ENCODE results near the gene RPL36.

RPL36 gene

GRCh38 chr19:5696196-5697021, 6.3 kb downstream of the RPL36 start:
- Histone ChIP-seq H3K27ac (ENCODE audit: low read length) (no peak overlapping the region), H2AFZ (ENCODE audit: low read depth, low read length) (no peak overlapping the region), H4K20me1 (ENCODE audit: insufficient read depth, low read length) (peaks cover 83% of the 10 kb centered on the region), H3K79me2 (ENCODE audit: insufficient read depth, low read length) (peaks cover 64% of the 10 kb centered on the region), H3K36me3 (ENCODE audit: insufficient read depth, low read length) (peaks cover 87% of the 10 kb centered on the region), H3K4me1 (ENCODE audit: insufficient read depth, low read length) (peaks cover 25% of the 10 kb centered on the region), H3K9ac (ENCODE audit: low read depth, low read length) (no peak overlapping the region), H3K4me2 (ENCODE audit: insufficient read depth, low read length) (no peak overlapping the region), H3K4me3 (ENCODE audit: low read depth in 1 of 2, low read length in 2 of 2) (no peak overlapping the region), H3K27me3 (ENCODE audit: insufficient read depth, low read length, poor library complexity) (no peaks in the 10 kb centered on the region), H3K9me3 (ENCODE audit: insufficient read depth, low read length, severe bottlenecking) (no peaks in the 10 kb centered on the region)
- DNase-seq (no peak), ATAC-seq (ENCODE audit: insufficient read depth, low read depth) (no peak)
- TF ChIP-seq CTCF (IDR thresholded peaks at IDR 0.05; ENCODE audit: borderline replicate concordance, extremely low read depth, low read length, poor library complexity, severe bottlenecking), result no peak
- TF ChIP-seq EZH2 (IDR thresholded peaks at IDR 0.05; ENCODE audit: borderline replicate concordance, low read depth, low read length, severe bottlenecking), result no peak

- TF ChIP-seq EZH2 (IDR thresholded peaks at IDR 0.05; ENCODE audit: borderline replicate concordance, low read depth, low read length, severe bottlenecking) (no peak), CTCF (IDR thresholded peaks at IDR 0.05; ENCODE audit: borderline replicate concordance, extremely low read depth, low read length, poor library complexity, severe bottlenecking) (no peak)
- Histone ChIP-seq H3K79me2 (ENCODE audit: insufficient read depth, low read length) (peaks cover 55% of the 10 kb centered on the region), H2AFZ (ENCODE audit: low read depth, low read length) (no peak overlapping the region), H3K27ac (ENCODE audit: low read length) (no peak overlapping the region), H3K27me3 (ENCODE audit: insufficient read depth, low read length, poor library complexity) (no peaks in the 10 kb centered on the region), H3K4me1 (ENCODE audit: insufficient read depth, low read length) (peaks cover 17% of the 10 kb centered on the region), H3K9me3 (ENCODE audit: insufficient read depth, low read length, severe bottlenecking) (no peaks in the 10 kb centered on the region), H3K4me3 (ENCODE audit: low read depth in 1 of 2, low read length in 2 of 2) (no peak overlapping the region), H4K20me1 (ENCODE audit: insufficient read depth, low read length) (peaks cover 74% of the 10 kb centered on the region), H3K36me3 (ENCODE audit: insufficient read depth, low read length) (peaks cover 78% of the 10 kb centered on the region), H3K9ac (ENCODE audit: low read depth, low read length) (no peak overlapping the region), H3K4me2 (ENCODE audit: insufficient read depth, low read length) (no peak overlapping the region)
- no peak for DNase-seq
- peak; percentile 19 for ATAC-seq (ENCODE audit: insufficient read depth, low read depth)
Observed at GRCh38 chr19:5697022-5697889, 7.2 kb downstream of the RPL36 start.

GRCh38 chr19:5697890-5698634, 8.0 kb downstream of the RPL36 start:
- peaks cover 9% of the 10 kb centered on the region for H3K4me1 ChIP-seq (ENCODE audit: insufficient read depth, low read length)
- no peak overlapping the region for H3K9ac ChIP-seq (ENCODE audit: low read depth, low read length)
- H3K4me2 ChIP-seq (ENCODE audit: insufficient read depth, low read length), result no peak overlapping the region
- TF ChIP-seq CTCF (IDR thresholded peaks at IDR 0.05; ENCODE audit: borderline replicate concordance, extremely low read depth, low read length, poor library complexity, severe bottlenecking) (no peak), EZH2 (IDR thresholded peaks at IDR 0.05; ENCODE audit: borderline replicate concordance, low read depth, low read length, severe bottlenecking) (no peak)
- H3K9me3 ChIP-seq (ENCODE audit: insufficient read depth, low read length, severe bottlenecking), result no peaks in the 10 kb centered on the region
- peaks cover 66% of the 10 kb centered on the region for H4K20me1 ChIP-seq (ENCODE audit: insufficient read depth, low read length)
- ATAC-seq (ENCODE audit: insufficient read depth, low read depth) (no peak), DNase-seq (no peak)
- no peaks in the 10 kb centered on the region for H3K27me3 ChIP-seq (ENCODE audit: insufficient read depth, low read length, poor library complexity)
- no peak overlapping the region for H2AFZ ChIP-seq (ENCODE audit: low read depth, low read length)
- peaks cover 47% of the 10 kb centered on the region for H3K79me2 ChIP-seq (ENCODE audit: insufficient read depth, low read length)
- no peak overlapping the region for H3K4me3 ChIP-seq (ENCODE audit: low read depth in 1 of 2, low read length in 2 of 2)
- H3K36me3 ChIP-seq (ENCODE audit: insufficient read depth, low read length), result peaks cover 71% of the 10 kb centered on the region
- no peak overlapping the region for H3K27ac ChIP-seq (ENCODE audit: low read length)

Data from DND-41 (cell line).